Fibroblast of the aortic adventitia (primary cell): ENCODE results near the gene DNAH10. TPM values are rescaled to one million over a fixed set of nuclear protein-coding genes. Genes with fewer than 3 reads are reported as not detected.

Experiments used
- DNase-seq: peaks from one replicate; pipeline ENCODE4 v3.0.0-alpha.2; 2010; ENCODE audit warnings: low read depth
- H3K4me3 ChIP-seq: 2 replicates; pipeline ENCODE4 v1.5.1; 2011; ENCODE audit warnings: low read depth, mild to moderate bottlenecking, control low read depth, low read length, moderate library complexity
- total RNA-seq: library from RNA; depleted of rRNA; stranded (reverse); fragments of >200 nt; gene quantifications from 2 replicates; pipeline ENCODE4 v1.2.3, GENCODE V29; 2012; ENCODE audit warnings: low replicate concordance
- TF ChIP-seq, protein P1 (sequence below): IDR thresholded peaks from 2 replicates; pipeline ENCODE4 v1.5.1; 2011; ENCODE audit warnings: mild to moderate bottlenecking, low read length, control low read depth, inconsistent platforms; ENCODE audit not compliant: insufficient read depth

Gene DNAH10
- total RNA-seq, 1 donor: 0.18 TPM

GRCh38 chr12:123961585-123962345 is 199.7 kb downstream of the DNAH10 start:
- H3K4me3 ChIP-seq: no peak overlapping the region
- DNase-seq: no peak
- TF ChIP-seq, protein P1, sequence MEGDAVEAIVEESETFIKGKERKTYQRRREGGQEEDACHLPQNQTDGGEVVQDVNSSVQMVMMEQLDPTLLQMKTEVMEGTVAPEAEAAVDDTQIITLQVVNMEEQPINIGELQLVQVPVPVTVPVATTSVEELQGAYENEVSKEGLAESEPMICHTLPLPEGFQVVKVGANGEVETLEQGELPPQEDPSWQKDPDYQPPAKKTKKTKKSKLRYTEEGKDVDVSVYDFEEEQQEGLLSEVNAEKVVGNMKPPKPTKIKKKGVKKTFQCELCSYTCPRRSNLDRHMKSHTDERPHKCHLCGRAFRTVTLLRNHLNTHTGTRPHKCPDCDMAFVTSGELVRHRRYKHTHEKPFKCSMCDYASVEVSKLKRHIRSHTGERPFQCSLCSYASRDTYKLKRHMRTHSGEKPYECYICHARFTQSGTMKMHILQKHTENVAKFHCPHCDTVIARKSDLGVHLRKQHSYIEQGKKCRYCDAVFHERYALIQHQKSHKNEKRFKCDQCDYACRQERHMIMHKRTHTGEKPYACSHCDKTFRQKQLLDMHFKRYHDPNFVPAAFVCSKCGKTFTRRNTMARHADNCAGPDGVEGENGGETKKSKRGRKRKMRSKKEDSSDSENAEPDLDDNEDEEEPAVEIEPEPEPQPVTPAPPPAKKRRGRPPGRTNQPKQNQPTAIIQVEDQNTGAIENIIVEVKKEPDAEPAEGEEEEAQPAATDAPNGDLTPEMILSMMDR: no peak

GRCh38 chr12:123962513-123962912 is 200.4 kb downstream of the DNAH10 start:
- DNase-seq: no peak
- TF ChIP-seq, protein P1: no peak
- no peak overlapping the region for H3K4me3 ChIP-seq

DNA sequence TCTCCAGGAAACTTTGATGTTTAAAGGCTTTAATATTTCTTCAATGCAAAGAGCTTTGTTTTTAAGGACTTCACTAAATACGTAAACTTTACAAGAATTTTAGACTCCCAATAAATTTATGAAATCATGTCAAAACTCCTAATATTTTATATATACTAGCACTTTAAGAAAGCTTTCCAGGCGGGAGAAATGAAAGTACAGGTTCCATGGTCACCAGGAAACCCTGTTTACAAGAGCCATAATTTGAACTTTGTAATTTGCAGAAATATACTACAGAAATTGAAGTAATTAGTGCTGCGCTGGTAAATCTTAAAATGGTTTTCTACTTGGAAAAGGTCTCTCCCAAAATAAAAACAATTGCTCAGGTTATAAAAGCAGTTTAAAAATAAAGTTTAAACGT is 201.7 kb downstream of the DNAH10 start:
- no peak overlapping the region for H3K4me3 ChIP-seq
- DNase-seq: no peak
- TF ChIP-seq, protein P1: no peak

GRCh38 chr12:123965382-123965781 is 203.3 kb downstream of the DNAH10 start:
- H3K4me3 ChIP-seq: no peak overlapping the region
- DNase-seq: no peak
- TF ChIP-seq, protein P1: no peak

- H3K4me3 ChIP-seq: no peak overlapping the region
- TF ChIP-seq, protein P1: no peak
- DNase-seq: peak; percentile 40
Observed at GRCh38 chr12:123966596-123966995, 204.5 kb downstream of the DNAH10 start.

DNA sequence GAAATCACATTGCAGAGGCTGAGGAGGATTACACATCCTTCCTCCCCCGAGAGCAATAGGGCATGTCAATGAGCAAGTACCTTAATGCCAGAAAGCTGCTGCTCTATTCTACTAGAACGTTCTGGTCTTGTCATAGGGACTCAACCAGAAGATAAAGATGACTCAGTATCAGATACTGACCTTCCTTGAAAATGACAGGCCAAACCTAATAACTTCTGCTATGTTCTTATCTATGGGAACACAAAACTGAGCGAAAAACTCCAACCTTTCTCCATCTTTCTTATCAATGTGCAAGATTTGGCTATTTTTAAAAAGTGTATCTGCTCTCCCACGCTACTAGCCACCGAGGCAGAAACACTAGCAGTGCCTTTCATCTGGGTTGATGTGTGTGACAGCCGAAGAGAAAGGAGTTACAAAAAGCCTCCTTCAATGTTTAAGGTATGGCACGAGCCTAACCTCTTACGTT is 205.1 kb downstream of the DNAH10 start:
- TF ChIP-seq, protein P1: no peak
- H3K4me3 ChIP-seq: no peak overlapping the region
- no peak for DNase-seq

- DNase-seq: peak; percentile 60
- TF ChIP-seq, protein P1: no peak
- H3K4me3 ChIP-seq: peak overlapping the region; percentile 80
Observed at GRCh38 chr12:123971449-123971769, 209.3 kb downstream of the DNAH10 start.
